Measurements from ENCODE around the gene SEPTIN8. TPM values are rescaled to one million over a fixed set of nuclear protein-coding genes. Genes with fewer than 3 reads are reported as not detected.

SEPTIN8 gene
- total RNA-seq, 2 experiments from 2014 or later, result 10.6 to 15.5 TPM

DNA sequence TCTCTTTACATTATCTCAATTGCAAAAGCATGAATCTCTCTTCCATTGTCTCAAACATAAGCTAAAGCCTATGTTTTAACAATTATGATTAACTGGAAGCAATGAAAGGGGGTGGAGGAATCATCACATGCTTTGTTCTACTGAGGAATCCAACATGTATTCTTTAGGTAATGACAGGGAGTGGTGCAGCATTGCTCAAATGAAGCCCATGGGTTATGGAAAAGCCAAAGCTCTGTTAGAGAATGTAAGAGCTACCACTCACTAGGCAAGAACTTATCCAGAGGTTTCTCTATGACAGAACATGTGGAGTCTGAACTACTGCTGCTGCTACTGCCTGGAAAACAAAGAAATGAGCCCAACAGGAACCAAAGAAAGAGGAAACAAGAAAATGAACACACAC, 68.4 kb downstream of the SEPTIN8 start:
- Histone ChIP-seq H3K4me1 (ENCODE audit: insufficient read depth, low read length, poor library complexity, severe bottlenecking) (no peaks in the 10 kb centered on the region), H2AFZ (ENCODE audit: low read length) (no peak overlapping the region), H3K9me3 (ENCODE audit: low read length) (no peaks in the 10 kb centered on the region), H3K9me2 (ENCODE audit: insufficient read depth, low read length) (no peaks in the 10 kb centered on the region), H4K20me1 (ENCODE audit: insufficient read depth, low read length) (no peaks in the 10 kb centered on the region), H3K4me2 (ENCODE audit: low read length) (no peak overlapping the region), H3K79me2 (ENCODE audit: insufficient read depth, low read depth, low read length) (no peaks in the 10 kb centered on the region), H3K36me3 (ENCODE audit: insufficient read depth, low read length) (no peaks in the 10 kb centered on the region), H3K27ac (ENCODE audit: low read depth, low read length, poor library complexity, severe bottlenecking) (no peak overlapping the region), H3K4me3 (ENCODE audit: low read depth, low read length, poor library complexity, severe bottlenecking) (no peak overlapping the region)
- CTCF ChIA-PET (ENCODE audit: unreplicated experiment), result interaction anchor here (0.5 kb wide), 1 partner anchor 375 kb away, joined by 3 read pairs; no protein-coding TSS in a partner anchor
- no TSS peak for BruUV-seq (replicated peaks)
- no peak for TF ChIP-seq EZH2phosphoT487 (IDR thresholded peaks at IDR 0.05; ENCODE audit: borderline replicate concordance, low read depth, low read length)
- TF ChIP-seq, protein P1, sequence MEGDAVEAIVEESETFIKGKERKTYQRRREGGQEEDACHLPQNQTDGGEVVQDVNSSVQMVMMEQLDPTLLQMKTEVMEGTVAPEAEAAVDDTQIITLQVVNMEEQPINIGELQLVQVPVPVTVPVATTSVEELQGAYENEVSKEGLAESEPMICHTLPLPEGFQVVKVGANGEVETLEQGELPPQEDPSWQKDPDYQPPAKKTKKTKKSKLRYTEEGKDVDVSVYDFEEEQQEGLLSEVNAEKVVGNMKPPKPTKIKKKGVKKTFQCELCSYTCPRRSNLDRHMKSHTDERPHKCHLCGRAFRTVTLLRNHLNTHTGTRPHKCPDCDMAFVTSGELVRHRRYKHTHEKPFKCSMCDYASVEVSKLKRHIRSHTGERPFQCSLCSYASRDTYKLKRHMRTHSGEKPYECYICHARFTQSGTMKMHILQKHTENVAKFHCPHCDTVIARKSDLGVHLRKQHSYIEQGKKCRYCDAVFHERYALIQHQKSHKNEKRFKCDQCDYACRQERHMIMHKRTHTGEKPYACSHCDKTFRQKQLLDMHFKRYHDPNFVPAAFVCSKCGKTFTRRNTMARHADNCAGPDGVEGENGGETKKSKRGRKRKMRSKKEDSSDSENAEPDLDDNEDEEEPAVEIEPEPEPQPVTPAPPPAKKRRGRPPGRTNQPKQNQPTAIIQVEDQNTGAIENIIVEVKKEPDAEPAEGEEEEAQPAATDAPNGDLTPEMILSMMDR (conservative IDR thresholded peaks at IDR 0.05; ENCODE audit: low read length), result no peak
- DNase-seq (ENCODE audit: low spot score), result no peak
- POLR2A ChIA-PET, result interaction anchor here (0.6 to 1.4 kb wide), 4 partner anchors 9 to 29 kb away, joined by 3 to 5 read pairs (median 4); partner anchors contain the start of gene KIF3A
- intact Hi-C loops (cut with micrococcal nuclease; ENCODE audit: unreplicated experiment), result no loop called here

DNA sequence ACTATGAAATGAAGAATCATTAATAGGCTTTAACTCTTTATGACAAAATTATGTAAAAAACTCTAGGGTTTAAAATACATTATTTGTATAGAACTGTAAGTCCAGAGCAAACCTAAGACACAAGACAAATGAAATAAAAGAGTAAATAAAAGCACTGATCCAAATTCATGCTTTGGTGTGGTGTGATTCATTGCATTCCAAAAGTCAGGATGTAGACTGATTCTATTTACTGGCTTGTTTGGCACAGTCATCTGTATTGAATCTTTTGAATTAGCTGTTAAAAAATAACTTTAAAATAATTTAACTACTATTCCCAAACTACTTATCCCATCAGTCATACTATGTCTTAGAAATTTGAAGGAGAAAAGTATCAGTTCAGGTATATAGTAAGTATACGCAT, 72.2 kb downstream of the SEPTIN8 start:
- Histone ChIP-seq H4K20me1 (ENCODE audit: insufficient read depth, low read length) (no peaks in the 10 kb centered on the region), H3K36me3 (ENCODE audit: insufficient read depth, low read length) (peaks cover 17% of the 10 kb centered on the region), H3K4me3 (ENCODE audit: low read depth, low read length, poor library complexity, severe bottlenecking) (no peak overlapping the region), H3K4me1 (ENCODE audit: insufficient read depth, low read length, poor library complexity, severe bottlenecking) (no peaks in the 10 kb centered on the region), H3K9me2 (ENCODE audit: insufficient read depth, low read length) (no peaks in the 10 kb centered on the region), H3K27ac (ENCODE audit: low read depth, low read length, poor library complexity, severe bottlenecking) (no peak overlapping the region), H3K4me2 (ENCODE audit: low read length) (no peak overlapping the region), H2AFZ (ENCODE audit: low read length) (no peak overlapping the region), H3K79me2 (ENCODE audit: insufficient read depth, low read depth, low read length) (no peaks in the 10 kb centered on the region), H3K9me3 (ENCODE audit: low read length) (no peaks in the 10 kb centered on the region)
- no peak for DNase-seq (ENCODE audit: low spot score)
- intact Hi-C loops (cut with micrococcal nuclease; ENCODE audit: unreplicated experiment), result loop anchor here (5.0 kb wide), 1 partner anchor 178 kb away; no protein-coding TSS in a partner anchor
- ChIA-PET CTCF (ENCODE audit: unreplicated experiment) (no interaction called here), POLR2A (interaction anchor here (1.1 kb wide), 1 partner anchor 36 kb away, joined by 3 read pairs; no protein-coding TSS in a partner anchor)
- BruUV-seq (replicated peaks), result no TSS peak
- TF ChIP-seq, protein P1 (conservative IDR thresholded peaks at IDR 0.05; ENCODE audit: low read length), result no peak
- no peak for TF ChIP-seq EZH2phosphoT487 (IDR thresholded peaks at IDR 0.05; ENCODE audit: borderline replicate concordance, low read depth, low read length)

Other genes starting within 250 kb of the SEPTIN8 start
- not detected in 2 replicates for gene IL5, start 233.7 kb downstream of the SEPTIN8 start, total RNA-seq (2014; rRNA removed; shearing (Covaris generic))
- not detected in 2 replicates for gene IL5, start 233.7 kb downstream of the SEPTIN8 start, total RNA-seq (2022)
- gene RAD50, start 220.3 kb downstream of the SEPTIN8 start, total RNA-seq (2014; rRNA removed; shearing (Covaris generic)), result 24.0 and 34.1 TPM in 2 replicates
- gene RAD50, start 220.3 kb downstream of the SEPTIN8 start, total RNA-seq (2022), result 59.8 and 70.0 TPM in 2 replicates
- gene IL13, start 119.1 kb downstream of the SEPTIN8 start, total RNA-seq (2014; rRNA removed; shearing (Covaris generic)), result not detected in 2 replicates
- gene IL13, start 119.1 kb downstream of the SEPTIN8 start, total RNA-seq (2022), result not detected in 2 replicates
- not detected in 2 replicates for gene IL4, start 103.2 kb downstream of the SEPTIN8 start, total RNA-seq (2014; rRNA removed; shearing (Covaris generic))
- gene IL4, start 103.2 kb downstream of the SEPTIN8 start, total RNA-seq (2022), result not detected in 2 replicates
- 6.7 and 8.7 TPM in 2 replicates for gene KIF3A, start 39.7 kb downstream of the SEPTIN8 start, total RNA-seq (2014; rRNA removed; shearing (Covaris generic))
- gene KIF3A, start 39.7 kb downstream of the SEPTIN8 start, total RNA-seq (2022), result 14.2 and 17.0 TPM in 2 replicates
- gene CCNI2, start 29.8 kb downstream of the SEPTIN8 start, total RNA-seq (2014; rRNA removed; shearing (Covaris generic)), result not detected in 2 replicates
- not detected in 2 replicates for gene CCNI2, start 29.8 kb downstream of the SEPTIN8 start, total RNA-seq (2022)
- not detected in 2 replicates for gene SOWAHA, start 36.1 kb upstream of the SEPTIN8 start, total RNA-seq (2014; rRNA removed; shearing (Covaris generic))
- not detected in 2 replicates for gene SOWAHA, start 36.1 kb upstream of the SEPTIN8 start, total RNA-seq (2022)
- gene SHROOM1, start 53.4 kb upstream of the SEPTIN8 start, total RNA-seq (2014; rRNA removed; shearing (Covaris generic)), result 0.36 and 0.60 TPM in 2 replicates
- gene SHROOM1, start 53.4 kb upstream of the SEPTIN8 start, total RNA-seq (2022), result 1.8 and 2.4 TPM in 2 replicates
- 0.44 and 0.66 TPM in 2 replicates for gene GDF9, start 89.2 kb upstream of the SEPTIN8 start, total RNA-seq (2014; rRNA removed; shearing (Covaris generic))
- 1.7 and 2.2 TPM in 2 replicates for gene GDF9, start 89.2 kb upstream of the SEPTIN8 start, total RNA-seq (2022)
- 140 and 158 TPM in 2 replicates for gene UQCRQ, start 89.4 kb upstream of the SEPTIN8 start, total RNA-seq (2014; rRNA removed; shearing (Covaris generic))
- gene UQCRQ, start 89.4 kb upstream of the SEPTIN8 start, total RNA-seq (2022), result 274 and 310 TPM in 2 replicates
- gene LEAP2, start 96.4 kb upstream of the SEPTIN8 start, total RNA-seq (2014; rRNA removed; shearing (Covaris generic)), result 4.4 TPM in 2 replicates
- gene LEAP2, start 96.4 kb upstream of the SEPTIN8 start, total RNA-seq (2022), result 5.4 and 5.6 TPM in 2 replicates
- gene AFF4, start 186.4 kb upstream of the SEPTIN8 start, total RNA-seq (2014; rRNA removed; shearing (Covaris generic)), result 19.6 and 21.6 TPM in 2 replicates
- 42.4 and 45.7 TPM in 2 replicates for gene AFF4, start 186.4 kb upstream of the SEPTIN8 start, total RNA-seq (2022)
- gene ZCCHC10, start 249.3 kb upstream of the SEPTIN8 start, total RNA-seq (2014; rRNA removed; shearing (Covaris generic)), result 26.9 and 27.2 TPM in 2 replicates
- 45.2 and 45.4 TPM in 2 replicates for gene ZCCHC10, start 249.3 kb upstream of the SEPTIN8 start, total RNA-seq (2022)